GM21529 (cell line): ENCODE results near the gene BCLAF1.
A peak's percentile ranks its signal among the peaks of the same experiment; 100 is the strongest.

Source experiments
- ATAC-seq: cut with Tn5 transposase; IDR thresholded peaks from one replicate; pipeline ENCODE4 v1.9.1; 2021; ENCODE audit not compliant: unreplicated experiment

Gene BCLAF1, protein sequence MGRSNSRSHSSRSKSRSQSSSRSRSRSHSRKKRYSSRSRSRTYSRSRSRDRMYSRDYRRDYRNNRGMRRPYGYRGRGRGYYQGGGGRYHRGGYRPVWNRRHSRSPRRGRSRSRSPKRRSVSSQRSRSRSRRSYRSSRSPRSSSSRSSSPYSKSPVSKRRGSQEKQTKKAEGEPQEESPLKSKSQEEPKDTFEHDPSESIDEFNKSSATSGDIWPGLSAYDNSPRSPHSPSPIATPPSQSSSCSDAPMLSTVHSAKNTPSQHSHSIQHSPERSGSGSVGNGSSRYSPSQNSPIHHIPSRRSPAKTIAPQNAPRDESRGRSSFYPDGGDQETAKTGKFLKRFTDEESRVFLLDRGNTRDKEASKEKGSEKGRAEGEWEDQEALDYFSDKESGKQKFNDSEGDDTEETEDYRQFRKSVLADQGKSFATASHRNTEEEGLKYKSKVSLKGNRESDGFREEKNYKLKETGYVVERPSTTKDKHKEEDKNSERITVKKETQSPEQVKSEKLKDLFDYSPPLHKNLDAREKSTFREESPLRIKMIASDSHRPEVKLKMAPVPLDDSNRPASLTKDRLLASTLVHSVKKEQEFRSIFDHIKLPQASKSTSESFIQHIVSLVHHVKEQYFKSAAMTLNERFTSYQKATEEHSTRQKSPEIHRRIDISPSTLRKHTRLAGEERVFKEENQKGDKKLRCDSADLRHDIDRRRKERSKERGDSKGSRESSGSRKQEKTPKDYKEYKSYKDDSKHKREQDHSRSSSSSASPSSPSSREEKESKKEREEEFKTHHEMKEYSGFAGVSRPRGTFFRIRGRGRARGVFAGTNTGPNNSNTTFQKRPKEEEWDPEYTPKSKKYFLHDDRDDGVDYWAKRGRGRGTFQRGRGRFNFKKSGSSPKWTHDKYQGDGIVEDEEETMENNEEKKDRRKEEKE

DNA sequence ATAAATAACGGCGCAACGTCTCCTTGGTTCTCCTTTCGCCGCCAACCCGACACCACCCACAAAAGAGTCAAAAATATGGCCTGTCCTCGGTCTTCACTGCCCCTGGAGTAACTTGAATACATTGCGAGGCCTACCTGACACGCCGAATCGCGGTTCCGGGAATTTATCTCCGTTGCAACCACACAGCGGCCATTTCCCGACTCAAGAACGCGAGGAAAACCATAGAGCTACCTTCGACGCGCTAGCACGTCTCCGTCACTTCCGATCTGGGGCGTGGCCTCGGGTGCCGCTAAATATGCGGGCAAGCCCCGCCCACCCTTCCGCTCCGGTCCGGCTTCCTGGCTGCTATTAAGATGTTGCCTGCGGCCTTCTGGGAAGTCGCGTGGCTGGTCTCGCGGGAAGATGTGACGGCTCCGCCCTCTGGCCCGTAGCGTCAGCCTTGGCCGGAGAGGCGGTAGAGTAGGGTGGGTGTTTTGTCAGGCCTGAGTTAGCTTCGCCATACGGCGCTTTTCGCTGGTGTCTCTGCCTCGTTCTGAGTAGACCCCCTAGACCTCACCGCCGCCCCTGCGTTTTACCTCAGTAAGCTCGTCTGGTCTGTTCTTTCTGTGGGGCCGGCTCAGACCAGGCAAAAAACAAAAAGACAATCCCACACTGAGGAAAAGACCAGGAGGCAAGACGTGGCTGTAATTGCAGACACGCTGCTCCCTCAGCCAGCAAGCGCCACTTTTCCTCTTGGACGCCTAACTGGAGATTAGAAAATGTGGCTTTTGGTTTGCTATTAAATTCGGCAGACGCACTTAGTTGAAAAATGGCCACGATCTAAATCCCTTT is at the start of gene BCLAF1:
BCLAF1 (minus strand) TSS at position 268 of the 831 bp plus-strand sequence. CDS start 9,980 bp downstream, outside the sequence.
- peak; percentile 90 for ATAC-seq

DNA sequence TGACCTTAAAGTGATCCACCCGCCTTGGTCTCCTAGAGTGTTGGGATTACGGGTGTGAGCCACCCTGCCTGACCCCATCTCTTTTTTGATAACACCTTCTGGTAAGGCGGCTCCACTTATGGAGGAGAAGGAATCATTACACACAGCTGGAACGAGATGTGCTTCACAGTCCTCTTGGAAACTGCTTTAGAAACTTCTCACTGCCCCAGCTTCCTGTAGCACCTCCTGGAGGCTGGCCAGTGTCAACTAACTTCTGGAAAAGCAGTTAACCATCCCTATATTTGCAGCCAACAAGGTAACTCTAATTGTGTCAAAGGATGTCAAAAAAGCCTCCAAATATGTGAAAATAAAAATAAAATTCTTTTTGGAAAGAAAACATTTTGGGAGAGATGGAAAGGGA is 48.8 kb upstream of the BCLAF1 start:
- ATAC-seq, result no peak

DNA sequence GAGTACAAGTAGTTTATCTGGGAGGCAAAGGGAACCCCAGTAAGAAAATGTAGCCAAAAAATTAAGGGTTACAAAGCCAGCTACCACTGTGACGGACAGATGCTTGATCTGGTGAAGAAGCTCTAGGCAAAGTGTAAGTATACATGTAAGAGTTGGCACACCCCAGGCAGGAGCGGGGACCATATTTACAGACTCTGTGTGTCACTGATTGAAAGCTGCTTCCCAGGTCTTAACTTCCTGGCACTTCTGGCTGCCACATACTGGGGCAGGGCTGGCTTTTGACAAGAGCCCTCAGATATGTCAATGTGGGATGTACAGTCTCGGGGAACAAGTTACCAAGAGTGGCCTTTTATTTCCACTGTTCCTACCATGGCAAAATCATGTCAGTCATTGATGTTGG is 48.0 kb upstream of the BCLAF1 start:
- ATAC-seq, result no peak

DNA sequence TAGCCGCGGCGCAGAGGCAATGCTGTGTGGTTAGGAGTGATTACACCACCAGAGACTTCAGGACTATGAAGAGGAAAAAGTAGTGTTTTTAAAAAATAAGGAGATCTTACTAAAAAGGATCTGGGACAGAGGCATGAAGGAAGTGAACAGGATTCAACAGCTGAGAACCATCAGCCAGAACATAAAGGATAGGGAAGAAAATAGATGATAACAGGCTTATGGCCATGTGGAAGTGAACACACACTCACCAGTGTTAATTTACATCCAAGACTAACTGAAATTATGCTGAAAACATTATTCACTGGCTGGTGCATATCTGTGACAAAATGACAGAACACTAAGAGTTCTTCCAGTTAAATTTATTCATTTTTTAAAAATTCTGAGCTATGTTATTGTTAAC is 47.5 kb upstream of the BCLAF1 start:
- ATAC-seq, result no peak

DNA sequence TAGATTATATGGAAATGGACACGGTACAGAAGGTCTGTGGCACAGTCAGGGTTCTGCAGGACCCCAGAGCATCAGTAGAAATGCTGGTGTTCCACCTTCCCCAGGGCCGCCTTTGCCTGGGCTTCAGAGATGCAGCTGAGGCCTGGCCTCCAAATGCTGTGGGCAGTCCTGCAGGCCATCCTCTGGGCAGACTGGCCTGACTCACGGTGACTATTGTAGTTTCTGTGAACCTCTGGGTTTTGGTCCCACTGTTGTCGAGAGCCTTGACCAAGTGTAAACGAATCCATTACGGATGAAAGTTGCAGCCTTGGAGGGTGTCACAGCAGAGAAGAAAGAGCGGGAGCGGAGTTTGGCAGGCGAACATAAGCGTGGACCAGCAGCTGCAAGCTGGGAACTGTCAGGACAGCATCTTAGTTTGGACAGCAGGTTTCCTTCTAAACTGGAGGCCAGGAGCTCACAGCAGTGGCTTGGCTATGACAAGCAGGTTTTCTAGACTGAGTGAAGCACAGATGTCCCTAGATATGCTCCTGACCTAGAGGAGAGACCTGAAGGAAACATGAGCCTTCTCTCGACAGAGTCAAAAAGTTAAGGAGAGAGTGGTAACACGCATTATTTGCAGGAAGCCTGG is 46.2 kb upstream of the BCLAF1 start:
- no peak for ATAC-seq

DNA sequence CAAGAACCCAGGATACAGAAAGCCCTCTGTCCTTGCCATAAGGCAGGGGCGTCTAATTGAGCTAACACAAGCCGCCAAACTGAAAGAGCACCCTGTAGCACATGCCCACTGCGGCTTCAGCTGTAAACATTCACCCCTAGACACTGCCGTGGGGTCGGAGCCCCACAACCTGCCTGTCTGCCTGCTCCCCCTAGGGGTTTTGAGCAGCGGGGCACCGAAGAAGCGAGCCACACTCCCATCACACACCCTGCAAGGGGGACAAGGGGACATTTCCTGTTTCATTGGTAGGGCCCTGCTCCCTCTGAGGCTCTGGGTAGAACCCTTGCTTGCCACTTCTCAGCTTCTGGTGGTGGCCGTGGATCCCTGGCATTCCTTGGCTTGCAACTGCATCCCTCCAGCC is 45.2 kb upstream of the BCLAF1 start:
- no peak for ATAC-seq

DNA sequence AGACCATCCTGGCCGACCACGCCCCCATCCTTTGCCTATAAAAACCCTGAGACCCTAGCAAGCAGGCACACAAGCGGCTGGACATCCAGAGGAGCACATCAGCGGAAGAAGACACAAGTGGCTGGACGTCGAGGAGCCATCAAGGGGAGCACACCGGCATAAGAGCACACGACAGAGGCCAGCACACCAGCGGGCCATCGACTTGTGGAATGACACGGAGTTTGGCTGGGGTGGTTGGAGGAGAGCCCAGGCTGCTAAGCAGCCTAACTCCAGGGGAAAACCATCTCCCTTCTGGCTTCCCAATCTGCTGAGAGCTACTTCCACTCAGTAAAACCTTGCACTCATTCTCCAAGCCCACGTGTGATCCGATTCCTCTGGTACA is 44.8 kb upstream of the BCLAF1 start:
- ATAC-seq, result no peak

DNA sequence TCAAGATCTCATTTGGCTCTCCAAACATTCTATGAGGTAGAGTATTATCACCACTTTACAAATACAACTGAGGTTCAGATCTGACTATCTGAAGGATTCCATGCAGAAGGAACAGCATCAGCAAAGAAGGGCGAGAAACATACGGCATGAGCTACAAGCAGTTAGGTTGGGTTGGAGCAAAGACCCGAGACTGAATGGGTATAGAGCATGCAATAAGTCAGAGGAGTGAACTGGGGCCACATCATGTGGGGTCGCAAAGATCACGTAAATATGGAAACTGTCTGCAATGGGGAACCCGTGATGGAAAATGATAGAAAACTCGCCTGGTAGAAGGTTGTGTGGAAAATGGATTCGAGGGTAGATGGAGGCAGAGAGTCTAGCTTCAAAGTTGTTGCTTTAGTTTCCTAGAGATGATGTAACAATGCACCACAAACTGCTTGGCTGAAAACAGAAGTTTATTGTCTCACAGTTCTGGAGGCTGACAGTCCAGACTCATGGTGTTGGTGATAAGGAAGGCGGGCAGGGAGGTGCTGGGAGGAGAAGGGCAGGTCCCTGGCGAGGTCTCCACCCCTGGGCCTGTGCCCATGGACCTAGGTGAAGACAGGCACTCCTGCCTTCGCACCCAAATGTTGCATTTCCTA is 44.3 kb upstream of the BCLAF1 start:
- no peak for ATAC-seq

DNA sequence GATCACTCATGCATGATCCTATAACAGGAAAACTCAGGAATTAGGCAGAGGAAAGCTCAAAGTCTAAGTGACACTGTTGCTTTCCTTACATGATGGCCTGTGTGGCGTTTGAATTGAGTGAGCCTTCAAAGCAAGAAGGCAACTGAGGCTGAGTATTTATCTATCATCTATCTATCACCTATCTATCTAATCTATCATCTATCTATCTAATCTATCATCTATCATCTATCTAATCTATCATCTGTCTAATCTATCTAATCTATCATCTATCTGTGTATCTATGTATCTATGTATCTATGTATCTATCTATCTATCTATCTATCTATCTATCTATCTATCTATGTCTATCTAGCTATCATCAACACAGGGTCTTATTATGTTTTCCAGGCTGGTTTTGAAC is 41.8 kb upstream of the BCLAF1 start:
- no peak for ATAC-seq

DNA sequence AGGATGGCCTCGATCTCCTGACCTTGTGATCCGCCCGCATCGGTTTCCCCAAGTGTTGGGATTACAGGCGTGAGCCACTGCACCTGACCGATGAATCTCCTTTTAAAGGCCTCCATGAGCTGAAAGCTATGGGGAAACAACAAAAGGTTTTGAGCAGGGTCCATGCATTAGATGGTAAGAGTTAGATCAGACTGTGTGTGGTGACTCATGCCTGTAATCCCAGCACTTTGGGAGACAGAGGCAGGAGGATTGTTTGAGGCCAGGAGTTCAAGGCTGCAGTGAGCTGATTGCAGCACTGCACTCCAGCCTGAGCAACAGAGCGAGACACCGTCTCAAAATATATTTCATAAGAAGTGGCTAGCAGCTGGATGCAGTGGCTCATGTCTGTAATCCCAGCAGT is 41.0 kb upstream of the BCLAF1 start:
- ATAC-seq, result no peak

DNA sequence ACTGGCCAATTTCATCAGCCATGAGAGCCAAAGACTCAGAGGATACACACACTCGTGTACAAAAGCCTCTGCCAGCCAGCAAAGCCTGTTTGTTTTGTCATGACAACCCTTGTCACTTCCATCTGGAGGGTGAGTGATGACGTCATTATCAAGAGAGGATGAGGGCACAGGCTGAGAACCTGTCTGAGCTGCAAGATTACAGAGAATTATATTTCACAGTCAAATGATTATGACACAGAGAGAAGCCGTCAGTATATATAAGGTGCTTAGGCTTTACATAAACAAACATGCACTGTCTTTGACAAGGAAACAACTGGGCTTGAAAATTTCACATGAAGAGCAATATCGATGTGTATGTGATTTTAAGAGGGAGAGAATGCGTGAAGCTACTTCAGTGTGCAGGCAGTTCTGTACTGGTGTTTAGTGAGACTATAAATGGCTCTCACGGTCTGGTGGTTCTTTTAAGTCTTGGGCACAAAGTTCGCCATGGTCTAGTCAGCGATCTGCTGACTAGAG is 36.5 kb upstream of the BCLAF1 start:
- no peak for ATAC-seq

DNA sequence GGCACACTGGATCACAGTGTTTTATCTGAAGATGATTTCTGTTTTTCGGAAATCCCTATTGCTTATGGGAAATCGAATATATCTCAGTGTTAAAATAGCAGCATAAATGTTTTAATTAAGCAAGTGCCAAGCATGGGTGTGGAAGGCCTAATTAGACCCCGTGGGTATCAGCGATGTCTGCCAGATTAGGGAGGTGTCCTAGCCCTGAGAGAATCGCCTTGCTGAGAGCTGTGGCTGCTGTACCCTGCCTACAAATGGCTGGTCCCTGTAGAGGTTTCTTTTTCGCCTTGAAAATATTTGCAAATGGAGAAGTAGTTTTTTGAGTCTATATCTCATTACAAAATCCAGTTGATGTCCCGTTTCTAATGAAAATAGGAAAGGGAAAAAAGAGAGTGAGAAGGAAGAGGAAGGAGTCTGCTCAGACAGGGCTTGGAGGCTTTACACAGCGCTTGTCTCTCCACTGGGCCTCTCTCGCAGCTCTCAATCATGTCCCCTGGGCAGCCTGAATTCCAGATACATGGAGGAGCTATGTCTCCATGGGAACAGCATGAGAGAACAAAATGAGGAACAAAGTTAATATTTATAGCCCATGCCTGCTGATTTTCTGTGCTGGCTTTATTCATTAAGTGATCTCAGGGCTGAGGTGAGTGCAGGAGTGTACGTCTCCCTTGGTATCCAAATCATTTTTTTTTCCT is 35.2 kb upstream of the BCLAF1 start:
- ATAC-seq, result no peak

DNA sequence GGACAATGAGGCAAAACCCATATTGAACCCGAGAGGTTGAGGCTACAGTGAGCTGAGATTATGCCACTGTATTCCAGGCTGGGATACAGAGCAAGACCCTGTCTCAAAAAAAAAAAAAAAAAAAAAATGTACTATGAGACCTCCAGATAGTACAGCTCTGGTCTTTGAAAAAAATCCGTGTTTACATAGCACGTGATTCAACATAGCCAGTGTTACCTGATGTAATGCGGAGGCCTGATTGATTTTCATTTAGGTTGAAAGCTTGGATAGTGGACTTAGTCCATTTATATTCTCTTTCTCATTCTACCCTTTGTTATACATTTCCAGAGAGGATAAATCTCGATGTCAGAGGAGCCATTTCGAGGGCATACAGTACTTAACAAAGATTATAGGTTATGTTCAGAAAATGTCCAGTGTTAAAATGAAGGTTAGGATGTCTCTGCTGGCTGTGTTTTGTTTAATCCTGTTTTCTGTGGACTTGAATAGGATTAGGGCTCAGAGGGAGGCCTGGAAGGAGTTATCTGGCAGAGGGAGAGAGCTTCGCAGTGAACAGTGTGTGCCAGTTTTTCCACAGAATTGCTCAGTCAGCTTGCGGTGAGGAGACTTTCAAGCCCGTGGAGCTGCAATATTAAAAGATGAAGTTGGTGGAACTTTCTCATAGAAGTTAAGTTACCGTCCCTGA is 33.9 kb upstream of the BCLAF1 start:
- ATAC-seq, result no peak

DNA sequence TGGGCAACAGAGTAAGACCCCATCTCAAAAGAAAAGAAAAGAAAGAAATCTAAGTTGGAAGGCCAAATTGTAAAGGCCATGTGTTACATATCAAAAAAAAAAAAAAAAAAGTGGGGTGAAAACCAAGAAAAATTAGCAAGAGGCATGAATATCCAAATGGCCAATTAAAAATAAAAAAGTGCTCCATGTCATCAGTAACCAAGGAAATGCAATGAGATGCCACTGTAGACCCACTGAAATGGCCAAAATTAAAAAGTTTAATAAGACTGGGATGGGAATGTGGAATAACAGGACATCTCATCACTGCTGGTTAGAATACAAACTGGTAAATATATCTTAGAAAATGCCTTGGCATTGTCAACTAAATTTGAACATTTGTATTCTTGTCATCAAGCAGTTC is 30.1 kb upstream of the BCLAF1 start:
- ATAC-seq, result no peak

DNA sequence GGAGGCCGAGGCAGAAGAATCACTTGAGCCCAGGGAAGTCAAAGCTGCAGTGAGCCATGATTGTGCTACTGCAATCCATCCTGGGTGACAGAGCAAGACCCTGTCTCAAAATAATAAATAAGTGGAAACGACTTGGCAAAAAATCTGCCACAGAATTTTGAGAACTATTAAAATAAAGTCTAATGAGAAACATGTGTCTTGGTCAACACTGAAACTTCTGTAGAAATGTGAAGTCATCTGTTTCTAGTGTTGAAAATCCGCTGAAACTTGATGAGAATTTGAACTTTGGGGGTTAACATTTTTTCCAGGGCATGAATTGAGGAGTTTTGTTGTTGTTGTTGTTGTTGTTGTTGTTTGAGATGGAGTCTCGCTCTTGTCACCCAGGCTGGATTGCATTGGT is 29.0 kb upstream of the BCLAF1 start:
- ATAC-seq, result no peak

DNA sequence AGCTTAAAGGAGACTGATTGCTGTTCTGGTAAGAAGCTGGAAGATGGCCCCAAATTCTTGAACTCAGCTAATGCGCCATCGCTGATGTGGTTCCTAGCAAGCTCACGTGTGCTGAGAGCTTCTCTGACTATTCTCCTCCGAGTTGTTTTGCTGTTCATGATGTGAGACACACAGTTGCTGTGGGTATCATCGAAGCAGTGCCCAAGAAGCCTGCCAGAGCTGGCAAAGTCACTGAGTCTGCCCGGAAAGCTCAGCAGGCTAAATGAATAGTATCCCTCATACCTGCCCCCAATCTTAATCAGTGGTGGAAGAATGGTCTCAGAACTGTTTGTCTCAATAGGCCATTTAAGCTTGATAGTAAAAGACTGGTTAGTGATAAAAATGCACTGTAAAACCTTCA is 28.3 kb upstream of the BCLAF1 start:
- no peak for ATAC-seq

DNA sequence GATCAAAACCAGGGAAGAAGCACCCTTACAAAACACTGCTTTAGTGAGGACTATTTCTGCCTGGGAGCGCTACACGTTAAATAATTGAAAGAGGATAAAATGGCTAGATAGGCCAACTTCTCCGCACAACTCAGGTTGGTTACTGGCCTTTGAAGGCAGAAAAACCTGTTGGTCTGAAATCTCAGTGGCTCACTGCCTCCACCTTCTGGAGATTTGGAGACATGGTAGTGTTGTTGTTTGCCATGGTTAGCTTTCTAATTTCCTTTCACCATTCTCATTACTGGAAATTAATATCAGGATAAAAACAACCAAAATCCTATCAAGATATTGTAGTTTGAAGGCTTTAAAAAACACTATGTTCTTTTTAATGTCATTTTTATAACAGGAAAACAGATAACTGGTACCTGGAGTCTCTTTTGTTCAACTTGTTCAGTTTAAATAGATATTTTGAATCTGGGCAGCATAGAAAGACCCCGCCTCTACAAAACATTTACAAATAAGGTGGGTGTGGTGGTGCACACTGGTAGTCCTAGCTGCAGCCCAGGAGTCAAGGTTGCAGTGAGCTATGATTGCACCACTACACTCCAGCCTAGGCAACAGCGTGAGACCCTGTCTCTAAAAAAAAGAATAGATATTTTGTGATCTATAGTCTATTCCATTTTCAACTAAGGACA is 27.5 kb upstream of the BCLAF1 start:
- ATAC-seq, result peak; percentile 78

DNA sequence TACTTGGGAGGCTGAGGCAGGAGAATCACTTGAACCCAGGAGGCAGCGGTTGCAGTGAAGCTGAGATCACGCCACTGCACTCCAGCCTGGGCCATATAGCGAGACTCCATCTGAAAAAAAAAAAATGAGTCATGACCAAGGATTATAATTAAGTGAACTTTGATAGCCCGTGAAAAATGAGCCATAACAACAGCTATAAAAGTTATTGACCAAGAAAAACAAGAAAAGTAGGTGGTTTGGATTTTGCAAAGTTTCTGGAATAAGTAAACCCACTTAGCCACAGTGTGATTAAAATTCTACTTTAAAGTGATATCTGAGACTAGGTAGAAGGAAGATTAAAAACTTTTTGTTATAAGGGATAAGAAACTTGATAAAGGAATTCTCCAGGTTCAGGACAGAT is 25.9 kb upstream of the BCLAF1 start:
- ATAC-seq, result no peak
